Fibroblast of lung (primary cell): ENCODE results near the gene ITPKB.

Source experiments
- EZH2 ChIP-seq: IDR thresholded peaks from 2 replicates; pipeline ENCODE4 v1.5.1; 2012; ENCODE audit warnings: low read length, control low read depth, mild to moderate bottlenecking; ENCODE audit errors: missing control alignments
- TF ChIP-seq, protein P1 (sequence below), 2 donors: IDR thresholded peaks in 1 of 2; conservative IDR thresholded peaks in 1 of 2; 1 replicate in 1 of 2; 2 replicates in 1 of 2; pipeline ENCODE4 v1.5.1; 2011 to 2012; ENCODE audit warnings: low read length in 2 of 2, control low read depth in 1 of 2, inconsistent platforms in 1 of 2, low read depth in 1 of 2, mild to moderate bottlenecking in 1 of 2

DNA sequence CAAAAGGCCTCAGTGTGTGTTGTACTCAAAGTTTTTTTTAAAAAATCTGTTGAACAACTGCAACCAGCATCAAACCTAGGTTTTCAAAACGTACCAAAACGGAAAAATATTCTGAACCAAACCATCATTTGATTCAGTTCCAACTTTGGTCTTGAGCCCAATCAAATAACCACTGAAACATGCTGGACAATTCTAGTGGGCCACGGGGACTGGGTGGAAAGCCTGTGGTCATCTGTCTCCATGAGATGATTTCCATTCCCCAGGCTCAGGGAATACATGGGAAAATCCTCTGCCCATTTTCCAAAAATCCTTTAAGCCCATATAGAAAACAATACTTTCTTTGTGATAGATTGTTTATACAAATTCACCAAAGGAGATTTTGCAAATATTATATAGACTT is 22.5 kb downstream of the ITPKB start:
- TF ChIP-seq, protein P1, sequence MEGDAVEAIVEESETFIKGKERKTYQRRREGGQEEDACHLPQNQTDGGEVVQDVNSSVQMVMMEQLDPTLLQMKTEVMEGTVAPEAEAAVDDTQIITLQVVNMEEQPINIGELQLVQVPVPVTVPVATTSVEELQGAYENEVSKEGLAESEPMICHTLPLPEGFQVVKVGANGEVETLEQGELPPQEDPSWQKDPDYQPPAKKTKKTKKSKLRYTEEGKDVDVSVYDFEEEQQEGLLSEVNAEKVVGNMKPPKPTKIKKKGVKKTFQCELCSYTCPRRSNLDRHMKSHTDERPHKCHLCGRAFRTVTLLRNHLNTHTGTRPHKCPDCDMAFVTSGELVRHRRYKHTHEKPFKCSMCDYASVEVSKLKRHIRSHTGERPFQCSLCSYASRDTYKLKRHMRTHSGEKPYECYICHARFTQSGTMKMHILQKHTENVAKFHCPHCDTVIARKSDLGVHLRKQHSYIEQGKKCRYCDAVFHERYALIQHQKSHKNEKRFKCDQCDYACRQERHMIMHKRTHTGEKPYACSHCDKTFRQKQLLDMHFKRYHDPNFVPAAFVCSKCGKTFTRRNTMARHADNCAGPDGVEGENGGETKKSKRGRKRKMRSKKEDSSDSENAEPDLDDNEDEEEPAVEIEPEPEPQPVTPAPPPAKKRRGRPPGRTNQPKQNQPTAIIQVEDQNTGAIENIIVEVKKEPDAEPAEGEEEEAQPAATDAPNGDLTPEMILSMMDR (conservative IDR thresholded peaks at IDR 0.05 in 1 of 2, IDR thresholded peaks at IDR 0.05 in 1 of 2; ENCODE audit: low read depth in 1 of 2, low read length in 2 of 2) = no peak
- TF ChIP-seq EZH2 = no peak
